Activated gamma-delta T cell treated with anti-CD3 and anti-CD28 coated beads, Interleukin-2, amount 50 U/mL, for 16 hours (primary cell): ENCODE results near the gene SCGB3A1.

ENCODE experiments used
- DNase-seq: peaks from one replicate; pipeline ENCODE4 v3.0.0-alpha.2; 2020; ENCODE audit warnings: low read depth

SCGB3A1 gene

DNA sequence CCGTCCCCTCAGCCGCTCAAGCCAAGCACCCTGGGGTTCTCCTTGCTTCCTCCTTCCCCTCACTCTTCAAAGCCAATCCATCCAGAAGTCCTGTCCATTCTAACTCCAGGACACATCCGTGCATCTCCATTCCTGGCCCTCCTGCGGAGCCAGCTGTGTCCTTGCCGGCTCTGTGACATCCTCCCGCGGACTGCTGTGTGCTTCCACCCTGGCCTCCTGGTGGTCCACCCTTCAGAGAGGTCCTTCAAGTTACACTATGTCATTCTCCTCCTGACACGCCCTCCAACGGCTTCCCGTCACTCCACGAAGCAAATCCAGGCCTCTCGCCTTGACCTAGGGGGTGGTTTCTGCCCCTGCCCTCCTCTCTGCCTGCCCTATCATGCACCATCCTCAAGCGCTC lies 13.0 kb upstream of the SCGB3A1 start:
- DNase-seq = no peak

DNA sequence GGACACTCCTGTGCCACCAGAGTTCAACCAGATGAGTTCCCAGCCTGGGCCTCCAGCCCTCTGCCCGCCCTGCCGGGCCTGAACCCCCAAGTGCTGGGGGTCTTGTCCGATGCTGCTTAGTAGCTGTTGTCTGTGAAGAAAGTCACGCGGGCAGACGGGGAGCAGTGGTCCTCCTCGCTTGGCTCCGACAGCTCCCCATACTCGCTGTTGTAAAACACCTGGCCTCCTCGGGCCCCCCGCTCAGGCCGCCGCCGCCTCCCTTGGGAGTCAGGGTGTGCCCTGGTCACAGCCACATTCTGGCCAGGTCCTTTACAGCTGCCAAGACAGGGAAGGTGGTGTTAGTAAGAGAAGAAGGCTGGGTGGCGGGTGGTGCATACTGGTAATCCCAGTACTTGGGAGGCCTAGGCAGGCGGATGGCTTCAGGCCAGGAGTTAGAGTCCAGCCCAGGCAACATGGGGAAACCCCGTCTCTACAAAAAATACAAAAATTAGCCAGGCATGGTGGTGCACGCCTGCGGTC lies 11.8 kb upstream of the SCGB3A1 start:
- no peak for DNase-seq

DNA sequence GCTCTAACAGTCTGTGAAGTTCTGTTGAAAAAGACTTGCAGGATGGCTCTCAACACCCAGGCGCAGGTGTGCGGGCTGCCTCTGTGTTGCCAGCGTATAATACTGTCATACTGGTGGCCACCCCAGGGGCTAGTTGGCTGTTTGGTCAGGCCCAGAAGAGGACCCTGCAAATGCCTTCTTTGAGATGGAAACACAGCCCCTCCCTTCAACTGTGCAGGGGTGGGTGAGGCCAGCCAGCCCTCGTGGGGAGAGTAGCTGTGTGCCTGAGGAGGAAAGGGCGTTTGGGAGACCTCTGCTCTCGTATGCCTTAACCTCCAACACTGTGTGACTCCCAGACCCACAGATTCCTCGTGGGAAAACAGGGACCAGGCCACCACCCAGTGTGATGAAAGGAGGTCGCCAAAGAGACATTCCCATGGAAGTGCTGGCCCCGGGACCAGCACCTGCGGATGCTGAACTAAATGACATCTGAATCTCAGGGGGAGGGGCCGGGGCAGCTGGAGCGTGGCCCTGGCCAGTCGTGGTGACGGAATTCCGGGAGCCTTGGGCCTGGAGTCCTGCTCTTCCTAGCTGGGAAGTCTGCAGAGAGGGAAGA lies 11.3 kb upstream of the SCGB3A1 start:
- DNase-seq = no peak

DNA sequence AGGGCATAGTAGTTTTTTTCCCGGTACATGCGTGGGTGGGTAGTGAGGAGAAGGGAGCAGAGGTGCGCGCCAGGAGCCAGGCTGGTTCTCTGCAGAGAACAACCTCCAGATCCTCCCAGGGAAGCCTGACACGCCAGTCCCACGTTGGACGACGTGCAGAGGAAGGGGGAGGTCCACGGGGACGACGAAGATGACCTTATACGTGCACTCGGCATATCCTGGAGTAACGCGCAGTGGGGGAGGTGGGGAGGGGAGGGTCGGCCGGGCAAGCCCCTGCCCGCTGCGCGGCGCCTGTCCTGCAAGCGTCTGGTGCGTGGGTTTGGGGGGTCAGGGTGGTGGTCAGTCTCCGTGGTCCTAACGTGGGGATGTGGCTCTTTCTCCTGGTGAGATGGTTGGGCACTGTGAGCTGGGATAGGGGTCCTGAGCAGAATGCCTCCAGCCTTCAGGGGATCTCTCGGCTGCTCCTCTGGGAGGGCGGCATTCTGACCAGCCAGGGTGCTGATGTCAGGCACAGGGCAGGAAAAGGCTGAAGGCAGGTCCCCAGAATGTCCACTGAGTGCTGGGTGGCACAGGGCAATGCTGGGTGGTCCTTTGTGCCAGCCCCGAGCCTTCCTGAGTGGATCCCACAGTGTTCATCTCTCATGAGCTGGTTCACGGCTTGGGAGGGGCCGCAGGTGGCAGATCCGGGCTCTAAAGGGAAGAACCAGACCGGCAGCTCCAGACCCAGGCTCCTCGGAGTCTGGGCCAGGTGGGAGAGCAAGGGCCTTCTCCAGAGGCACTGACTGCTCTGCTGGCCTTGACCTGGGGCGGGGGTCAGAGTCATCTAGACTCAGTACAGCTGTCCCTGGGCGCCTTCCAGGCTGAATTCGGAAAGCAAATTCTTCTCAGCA lies 10.5 kb upstream of the SCGB3A1 start:
- no peak for DNase-seq

DNA sequence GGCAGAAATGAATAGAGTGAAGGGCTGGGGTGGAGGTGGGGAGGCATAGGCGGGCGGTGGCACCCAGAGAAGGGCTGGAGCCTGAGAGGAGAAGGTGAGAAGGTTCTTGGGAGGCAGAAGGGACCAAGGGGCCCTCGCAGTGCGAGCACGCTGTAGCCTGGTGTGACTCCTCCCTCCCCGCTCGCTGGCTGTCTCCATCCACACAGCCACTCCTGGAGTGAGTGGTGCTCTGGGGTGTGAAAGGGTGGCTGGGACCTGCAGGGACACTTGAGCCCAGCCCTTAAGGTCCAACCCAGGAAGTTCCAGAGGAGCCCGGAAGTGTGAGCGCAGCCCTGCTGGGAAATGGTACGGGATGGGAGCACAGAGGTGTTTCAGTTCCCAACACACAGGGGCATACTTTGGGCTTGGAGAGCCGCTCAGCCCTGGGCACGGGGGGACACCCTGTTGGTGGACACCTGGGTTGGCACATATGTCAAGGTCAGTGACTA lies 9.3 kb upstream of the SCGB3A1 start:
- DNase-seq = no peak

DNA sequence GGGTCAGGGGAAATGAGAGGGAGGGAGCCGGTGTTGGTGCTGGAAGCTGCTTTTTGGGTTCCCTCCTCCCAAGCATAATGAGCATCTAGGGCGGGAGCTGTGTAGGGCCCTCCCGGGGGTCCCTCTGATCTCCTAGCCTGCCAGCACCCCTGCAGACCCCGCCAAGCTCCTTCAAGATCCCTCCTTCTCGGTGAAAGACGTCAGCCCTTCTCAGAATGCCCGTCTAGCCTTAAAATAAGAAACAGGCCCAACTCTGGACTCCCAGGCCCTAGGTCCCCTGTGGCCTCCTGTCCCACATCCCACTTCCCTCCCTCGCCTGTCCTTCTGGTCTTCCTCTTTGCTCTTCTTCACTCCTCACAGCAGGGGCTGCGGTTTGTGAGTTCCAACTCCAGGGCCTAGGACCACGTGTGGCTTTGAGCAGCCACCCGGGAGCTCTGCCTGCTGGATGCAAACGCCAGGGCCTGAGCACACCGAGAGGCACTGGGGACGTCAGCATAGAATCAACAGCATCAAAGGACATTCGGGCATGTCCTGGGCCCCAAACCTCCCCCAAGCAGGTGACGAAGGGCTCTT lies 8.8 kb upstream of the SCGB3A1 start:
- DNase-seq = no peak

DNA sequence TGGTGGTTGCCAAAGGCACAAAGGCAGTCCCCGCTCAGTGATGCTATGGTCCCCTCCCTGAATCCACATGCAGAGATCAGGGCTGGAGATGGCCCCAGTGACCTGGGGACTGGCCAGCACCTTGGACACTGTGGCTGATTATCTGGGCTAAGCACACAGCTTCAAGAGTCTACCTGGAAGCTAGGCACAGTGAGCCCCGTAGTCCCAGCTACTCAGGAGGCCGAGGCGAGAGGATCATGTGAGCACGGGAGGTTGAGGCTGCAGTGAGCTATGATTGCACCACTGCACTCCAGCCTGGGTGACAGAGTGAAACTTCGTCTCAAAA lies 8.3 kb upstream of the SCGB3A1 start:
- DNase-seq = no peak

DNA sequence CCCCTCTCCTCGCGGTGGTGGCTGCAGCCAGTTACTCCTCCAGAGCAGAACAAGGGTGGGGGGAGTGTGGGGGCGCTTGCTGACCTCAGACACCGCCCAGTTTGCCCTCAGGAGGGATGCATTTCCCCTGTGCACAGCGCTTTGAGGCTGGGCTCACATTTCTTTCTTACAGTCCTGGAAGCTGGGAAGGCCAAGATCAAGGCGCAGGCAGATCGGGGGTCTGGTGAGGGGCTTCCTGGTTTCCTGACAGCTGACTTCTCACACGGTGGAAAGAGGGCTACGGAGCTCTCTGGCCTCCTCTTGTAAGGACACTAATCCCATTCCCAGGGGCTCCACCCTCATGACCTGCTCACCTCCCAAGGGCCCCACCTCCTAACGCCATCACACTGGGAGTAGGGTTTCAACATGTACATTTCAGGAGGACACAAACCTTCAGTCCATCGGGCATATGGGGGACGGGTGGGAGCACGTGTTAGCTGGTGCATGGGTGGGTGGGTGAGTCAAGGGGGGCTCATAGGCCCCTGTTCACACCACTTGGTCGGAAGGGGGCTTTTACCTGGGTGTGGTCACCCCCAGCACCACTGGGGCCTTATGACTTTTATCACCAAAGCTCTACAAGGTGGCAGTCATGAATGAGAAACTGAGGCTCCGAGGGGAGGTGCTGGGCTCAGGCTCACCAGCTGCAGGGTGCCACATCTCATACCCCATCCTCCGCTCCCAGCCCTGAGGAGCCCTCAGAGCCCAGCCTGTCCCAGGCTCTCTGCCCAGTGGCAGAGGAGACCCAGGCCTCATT lies 7.7 kb upstream of the SCGB3A1 start:
- no peak for DNase-seq

DNA sequence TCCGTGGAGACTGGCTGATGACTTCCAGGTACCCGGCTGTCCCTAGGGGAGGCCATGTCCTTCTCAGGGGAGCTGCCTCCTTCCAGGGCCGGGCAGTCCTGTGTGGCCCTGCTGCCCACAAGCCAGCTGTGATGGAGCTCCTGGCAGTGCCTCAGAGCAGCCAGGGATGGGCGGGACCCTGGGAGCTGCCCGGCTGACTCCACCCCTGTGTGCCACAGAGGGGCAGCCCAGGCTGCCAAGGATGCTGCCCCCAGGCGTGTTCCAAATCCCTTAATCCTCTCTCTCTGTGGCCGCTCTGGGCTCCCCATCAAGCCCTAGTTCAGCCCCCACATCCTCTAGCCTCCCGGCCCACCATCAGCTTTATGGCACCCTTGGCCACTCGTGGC lies 7.0 kb upstream of the SCGB3A1 start:
- no peak for DNase-seq

DNA sequence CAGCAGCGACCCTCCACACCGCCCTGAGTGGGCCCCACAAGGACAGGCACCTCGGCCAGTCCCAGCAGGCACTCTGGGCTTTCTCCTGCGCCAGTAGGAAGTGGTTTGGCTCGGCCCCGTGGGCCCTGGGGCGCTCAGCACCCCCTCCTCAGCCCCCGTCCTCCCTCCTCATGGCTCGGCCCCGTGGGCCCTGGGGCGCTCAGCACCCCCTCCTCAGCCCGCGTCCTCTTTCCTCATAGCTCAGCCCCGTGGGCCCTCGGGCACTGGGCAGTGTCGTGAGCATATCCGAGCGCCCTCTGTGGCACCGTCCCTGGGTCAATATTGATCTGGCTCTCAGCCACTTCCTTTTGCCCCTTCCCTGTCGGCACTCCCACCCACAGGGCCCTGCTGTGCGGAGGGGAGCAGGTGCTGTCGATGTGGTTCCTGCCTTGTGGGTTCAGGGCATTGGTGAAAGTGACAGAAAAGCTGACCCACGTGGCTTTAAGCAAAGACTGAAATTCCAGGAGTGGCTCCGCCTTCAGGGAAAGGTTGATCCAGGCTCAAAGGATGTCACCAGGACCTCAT lies 5.5 kb upstream of the SCGB3A1 start:
- DNase-seq = no peak

DNA sequence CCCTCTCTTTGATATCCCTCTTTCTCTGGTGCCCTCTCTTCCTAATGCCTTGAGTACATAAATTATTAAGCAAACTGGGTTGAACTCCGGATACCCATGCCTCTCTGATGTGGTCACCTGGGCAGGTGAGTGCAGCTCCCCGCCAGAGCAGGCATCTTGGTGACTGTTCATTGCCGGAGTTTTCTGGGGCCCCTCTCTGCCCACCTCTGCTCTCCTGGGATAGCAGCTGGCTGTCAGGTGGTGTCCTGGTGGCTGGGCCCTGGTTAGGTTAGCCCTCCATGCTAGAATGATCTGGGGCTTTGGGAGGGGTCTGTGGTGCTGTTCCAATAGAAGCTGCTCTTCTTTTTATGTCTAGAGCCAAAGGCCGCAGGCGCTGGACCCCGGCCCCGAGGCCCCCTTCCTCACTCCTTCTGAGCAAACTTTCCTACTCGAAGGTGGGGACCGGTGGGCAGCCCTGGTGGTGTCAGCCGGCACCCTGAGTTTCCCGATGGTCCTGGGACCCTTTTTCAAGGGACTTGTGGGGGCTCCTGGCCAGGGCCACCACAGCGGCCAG lies 4.9 kb upstream of the SCGB3A1 start:
- DNase-seq = no peak

DNA sequence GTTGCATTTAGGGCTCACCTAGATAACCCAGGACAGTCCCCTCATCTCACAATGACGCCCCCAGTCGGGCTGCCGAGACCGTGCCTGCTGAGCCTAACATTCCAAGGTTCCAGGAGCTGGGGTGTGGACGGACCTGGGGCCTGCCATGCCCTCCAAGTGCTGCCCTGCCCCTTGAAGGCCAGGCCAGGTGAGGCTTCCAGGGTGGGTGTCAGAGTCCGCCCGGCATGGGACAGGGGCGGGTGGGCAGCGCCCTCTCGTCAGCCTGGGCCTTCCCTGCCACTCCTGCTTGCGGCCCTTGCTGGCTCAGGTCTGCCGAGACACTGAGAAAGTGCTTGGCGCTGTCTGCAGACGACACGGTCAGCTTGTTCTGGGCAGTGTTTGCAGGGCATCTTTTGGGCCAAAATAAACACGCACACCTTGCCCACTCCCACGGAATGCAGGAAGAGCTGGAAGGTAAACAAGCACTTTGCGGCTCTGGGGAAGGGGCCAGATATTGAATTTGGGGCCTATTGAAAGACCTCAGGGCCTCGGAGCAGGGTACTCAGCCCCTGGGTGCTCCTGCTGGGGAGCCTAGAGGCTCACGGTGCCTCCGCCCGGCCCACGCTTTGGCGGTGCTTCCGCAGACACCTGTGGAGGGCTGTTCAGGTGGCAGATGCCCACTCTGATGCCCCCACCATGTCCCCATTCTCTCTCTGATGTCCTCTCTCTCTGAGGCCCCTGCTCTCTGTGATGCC lies 4.2 kb upstream of the SCGB3A1 start:
- DNase-seq = no peak

DNA sequence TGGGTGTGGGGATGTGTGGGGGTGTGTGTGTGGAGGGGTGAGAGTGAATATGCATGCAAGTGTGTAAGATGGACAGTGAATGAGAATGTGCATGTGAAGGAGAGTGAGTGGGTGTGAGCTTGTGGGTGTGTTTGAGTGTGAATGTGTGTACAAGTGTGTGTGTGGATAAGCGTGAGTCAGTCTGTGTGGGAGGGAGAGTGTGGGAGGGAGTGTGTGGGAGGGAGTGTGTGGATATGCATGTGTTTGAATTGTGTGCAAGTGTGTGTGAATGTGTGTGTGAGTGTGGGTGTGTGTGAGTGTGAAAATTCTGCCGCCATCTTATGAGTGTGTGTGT lies 3.7 kb upstream of the SCGB3A1 start:
- no peak for DNase-seq

DNA sequence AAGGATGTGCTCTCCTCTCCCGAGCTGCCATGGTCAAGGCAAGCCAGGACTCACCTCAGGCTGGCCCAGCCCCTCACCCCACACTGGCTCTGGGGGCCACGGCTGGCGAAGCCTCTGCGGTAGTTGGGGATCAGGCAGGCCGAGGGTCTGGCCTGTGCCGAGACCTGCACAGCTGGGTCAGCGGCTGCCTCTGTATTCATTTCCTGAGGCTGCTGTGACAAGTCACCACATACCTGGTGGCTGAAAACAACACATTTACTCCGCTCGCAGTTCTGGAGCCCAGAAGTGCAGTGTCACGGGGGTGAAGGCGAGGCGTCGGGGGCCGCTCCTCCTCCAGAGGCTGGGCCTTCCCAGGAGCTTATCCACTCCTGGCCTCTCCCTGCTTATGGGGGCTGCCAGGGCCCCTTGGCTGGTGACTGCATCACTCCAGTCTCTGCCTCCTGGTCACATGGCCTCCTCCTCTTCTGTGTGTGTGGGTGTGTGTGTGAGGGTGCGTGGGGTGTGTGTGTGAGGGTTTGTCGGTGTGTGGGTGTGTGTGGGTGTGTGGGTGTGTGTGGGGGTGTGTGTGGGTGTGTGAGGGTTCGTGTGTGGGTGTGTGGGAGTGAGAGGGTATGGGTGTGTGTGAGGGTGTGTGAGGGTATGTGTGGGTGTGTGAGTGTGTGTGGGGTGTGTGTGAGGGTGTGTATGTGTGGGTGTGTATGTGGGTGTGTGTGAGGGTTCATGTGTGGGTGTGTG lies 3.2 kb upstream of the SCGB3A1 start:
- DNase-seq = no peak

DNA sequence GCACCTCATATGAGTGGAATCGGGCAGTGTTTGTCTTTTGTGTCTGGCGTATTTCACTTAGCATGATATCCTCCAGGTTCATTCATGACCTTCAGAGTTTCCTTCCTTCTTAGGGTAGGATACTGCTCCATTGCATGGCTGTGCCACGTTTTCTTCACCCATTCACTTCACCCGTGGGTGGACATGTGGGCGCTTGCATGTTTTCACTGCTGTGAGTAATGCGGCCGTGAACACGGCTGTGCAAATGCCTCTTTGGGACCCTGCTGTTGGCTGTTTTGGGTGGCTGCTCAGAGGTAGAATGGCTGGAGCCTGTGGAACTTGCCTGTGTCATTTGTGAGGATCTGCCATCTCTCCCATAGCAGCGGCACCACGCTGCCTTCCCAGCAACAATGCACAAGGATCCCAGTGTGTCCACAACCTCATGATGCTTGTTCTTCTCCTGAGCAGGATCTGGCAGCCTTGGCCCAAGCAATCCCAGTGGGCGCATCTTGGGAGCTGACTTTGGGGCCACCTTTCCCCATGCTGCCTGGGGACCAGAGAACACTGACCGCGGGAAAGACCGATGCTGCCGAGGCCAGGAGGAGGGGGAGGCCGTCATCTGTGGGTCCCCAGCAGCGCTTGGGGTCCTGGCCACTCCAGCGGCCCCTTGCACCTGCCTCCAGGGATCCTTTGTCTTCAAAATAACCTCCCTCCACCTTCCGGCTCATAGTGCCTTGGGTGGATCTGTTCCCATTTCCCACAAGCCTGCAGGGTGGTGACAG lies 2.3 kb upstream of the SCGB3A1 start:
- no peak for DNase-seq

DNA sequence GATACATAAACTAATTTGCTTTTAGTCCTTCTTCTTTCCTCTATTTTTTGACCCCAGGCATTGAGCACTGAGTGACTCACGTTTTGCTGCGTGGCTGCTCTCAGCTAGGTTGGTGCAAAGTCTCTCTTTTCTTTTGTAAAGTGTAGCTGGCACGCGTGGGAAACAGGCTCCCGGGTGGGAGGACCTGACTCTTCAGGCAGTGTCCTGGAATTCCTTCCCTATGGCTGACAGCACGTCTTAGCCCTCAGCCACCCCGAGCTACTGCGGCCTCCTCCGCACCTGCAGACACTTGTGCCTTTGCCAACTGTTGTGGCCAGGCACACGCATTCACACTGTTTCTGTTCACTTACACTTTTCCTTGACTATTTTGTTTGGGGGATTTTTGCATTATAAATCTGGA lies 877 bp upstream of the SCGB3A1 start:
- DNase-seq = no peak

DNA sequence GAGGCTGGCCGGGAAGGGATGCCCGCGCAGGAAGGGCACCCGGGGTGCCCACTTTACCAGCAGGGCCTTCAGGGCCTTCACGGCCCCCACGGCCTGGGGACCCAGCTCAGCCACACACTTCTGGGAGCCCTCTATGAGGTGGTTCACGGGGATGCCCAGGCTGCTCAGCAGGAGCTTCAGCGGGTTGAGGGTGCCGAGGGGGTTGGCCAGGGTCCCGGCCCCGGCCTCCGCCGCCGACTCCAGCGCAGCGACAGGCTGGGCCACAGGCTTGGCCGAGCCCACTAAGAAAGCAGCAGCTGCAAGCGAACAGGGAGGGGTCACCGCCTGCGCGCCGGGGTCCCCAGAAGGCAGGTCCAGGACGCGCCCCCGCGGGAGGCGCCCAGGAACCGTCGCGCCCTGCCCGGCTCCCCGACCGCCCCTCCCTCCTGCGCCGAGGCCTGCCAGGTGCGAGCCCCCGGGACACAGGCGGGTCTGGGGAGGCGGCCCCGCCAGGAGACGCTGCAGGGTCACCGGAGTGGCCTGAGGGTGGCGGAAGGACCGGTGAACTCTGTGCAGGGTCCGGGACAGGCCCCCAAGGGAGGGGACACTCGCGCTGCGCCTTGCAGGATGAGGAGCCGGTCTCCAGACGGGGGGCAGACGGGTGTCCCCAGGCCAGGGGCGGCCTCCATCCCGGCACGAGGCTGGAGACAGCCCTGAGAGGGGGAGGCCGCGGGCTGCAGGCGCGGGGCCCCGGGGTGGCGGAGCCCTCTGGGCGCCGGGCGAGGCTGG lies 572 bp downstream of the SCGB3A1 start:
- DNase-seq = no peak

DNA sequence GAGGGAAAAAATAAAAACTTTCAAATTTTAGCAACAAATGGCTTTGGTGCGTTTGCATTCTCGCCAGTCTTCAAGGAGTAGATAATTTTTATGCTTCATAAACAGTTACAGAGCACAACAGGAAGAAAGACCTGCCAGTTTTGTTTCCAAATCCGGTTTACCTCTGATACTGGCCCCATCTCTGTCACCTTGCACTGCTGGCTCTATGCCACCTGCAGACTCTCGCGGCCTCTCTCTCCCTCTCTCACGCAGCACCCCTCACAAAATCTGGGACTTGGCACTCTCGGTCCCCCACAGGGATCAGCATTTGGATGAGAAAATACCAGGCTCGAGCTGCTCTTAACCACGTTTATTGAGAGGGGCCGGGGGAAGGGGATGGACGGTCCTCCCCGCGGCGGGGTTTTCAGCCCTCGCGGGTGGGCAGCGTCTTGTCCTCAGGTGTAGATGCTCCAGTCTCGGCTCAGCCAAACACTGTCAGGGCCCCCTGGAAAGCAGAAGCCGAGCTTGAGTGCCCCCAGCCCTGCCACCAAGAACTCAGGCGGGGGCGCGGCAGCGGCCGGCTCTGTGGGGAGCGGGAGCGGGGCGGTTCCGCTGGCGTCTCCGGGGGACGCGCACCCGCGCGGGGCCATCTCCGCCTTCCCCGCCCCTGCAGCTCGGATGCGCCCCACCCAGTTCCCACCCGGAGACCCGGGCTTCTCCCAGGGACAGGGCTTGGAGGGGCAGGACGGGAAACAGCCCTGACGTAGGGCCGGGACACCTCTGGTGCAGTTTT lies 1.3 kb downstream of the SCGB3A1 start:
- no peak for DNase-seq
